Measurements from ENCODE around the gene BMAL1. TPM values are rescaled to one million over a fixed set of nuclear protein-coding genes. Genes with fewer than 3 reads are reported as not detected.

BMAL1 gene
- total RNA-seq, 4 donors from 2014 or later: 41.2 to 97.5 (median 50.7) TPM

DNA sequence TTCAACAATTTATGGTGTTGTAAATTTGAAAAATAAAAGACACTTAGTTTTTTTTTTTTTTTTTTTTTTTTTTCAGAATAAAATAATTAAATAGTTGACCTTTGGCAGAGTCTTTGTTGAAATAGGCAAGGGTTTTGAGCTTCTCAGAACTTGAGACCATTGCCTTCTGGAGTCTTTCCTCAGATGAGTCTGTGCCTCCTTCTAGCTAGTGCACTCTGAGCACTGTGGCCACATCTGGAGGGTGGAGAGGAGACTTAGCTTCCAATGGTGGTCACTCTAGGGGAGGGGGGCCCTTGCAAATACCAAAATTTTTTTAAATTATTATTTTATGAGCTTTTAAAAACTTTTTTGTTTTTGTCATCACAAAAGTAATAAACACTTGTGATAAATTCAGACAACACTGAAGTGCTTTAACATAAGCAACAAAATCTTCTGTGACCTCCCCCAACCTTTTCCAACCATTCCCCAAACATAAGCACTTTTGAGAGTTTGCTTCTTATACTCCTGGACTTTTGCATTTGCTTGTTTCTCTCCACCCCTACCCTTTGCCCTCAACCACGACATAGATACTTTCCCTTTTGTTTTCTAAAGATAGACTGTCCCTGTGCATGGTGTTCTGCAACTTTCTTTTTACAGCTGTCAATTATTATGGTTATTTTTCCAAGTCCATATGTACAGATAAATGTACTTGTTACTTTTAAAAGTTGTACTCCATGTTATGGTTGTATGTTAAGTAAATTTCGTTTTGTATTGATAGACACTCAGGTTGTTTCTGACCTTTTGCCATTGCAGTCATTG is 41.1 kb downstream of the BMAL1 start:
- Histone ChIP-seq H3K27ac (peak overlapping the region in 2 of 3 donors; percentile 2 to 36), H3K27me3 (no peaks in the 10 kb centered on the region), H3K4me1 (peaks cover 52 to 67% of the 10 kb centered on the region in 2 donors), H3K9me3 (no peaks in the 10 kb centered on the region), H3K36me3 (no peaks in the 10 kb centered on the region), H3K4me3 (replicated peaks in 1 of 3) (no peak overlapping the region)
- no peak for DNase-seq
- 27 to 55% methylated on average over 2 of the region's 2 CpGs for WGBS, 2 donors
- intact Hi-C loops (cut with DNase I): no loop called here
- TF ChIP-seq POLR2A (IDR thresholded peaks at IDR 0.05): no peak
- TF ChIP-seq, protein P1, sequence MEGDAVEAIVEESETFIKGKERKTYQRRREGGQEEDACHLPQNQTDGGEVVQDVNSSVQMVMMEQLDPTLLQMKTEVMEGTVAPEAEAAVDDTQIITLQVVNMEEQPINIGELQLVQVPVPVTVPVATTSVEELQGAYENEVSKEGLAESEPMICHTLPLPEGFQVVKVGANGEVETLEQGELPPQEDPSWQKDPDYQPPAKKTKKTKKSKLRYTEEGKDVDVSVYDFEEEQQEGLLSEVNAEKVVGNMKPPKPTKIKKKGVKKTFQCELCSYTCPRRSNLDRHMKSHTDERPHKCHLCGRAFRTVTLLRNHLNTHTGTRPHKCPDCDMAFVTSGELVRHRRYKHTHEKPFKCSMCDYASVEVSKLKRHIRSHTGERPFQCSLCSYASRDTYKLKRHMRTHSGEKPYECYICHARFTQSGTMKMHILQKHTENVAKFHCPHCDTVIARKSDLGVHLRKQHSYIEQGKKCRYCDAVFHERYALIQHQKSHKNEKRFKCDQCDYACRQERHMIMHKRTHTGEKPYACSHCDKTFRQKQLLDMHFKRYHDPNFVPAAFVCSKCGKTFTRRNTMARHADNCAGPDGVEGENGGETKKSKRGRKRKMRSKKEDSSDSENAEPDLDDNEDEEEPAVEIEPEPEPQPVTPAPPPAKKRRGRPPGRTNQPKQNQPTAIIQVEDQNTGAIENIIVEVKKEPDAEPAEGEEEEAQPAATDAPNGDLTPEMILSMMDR (IDR thresholded peaks at IDR 0.05): no peak

DNA sequence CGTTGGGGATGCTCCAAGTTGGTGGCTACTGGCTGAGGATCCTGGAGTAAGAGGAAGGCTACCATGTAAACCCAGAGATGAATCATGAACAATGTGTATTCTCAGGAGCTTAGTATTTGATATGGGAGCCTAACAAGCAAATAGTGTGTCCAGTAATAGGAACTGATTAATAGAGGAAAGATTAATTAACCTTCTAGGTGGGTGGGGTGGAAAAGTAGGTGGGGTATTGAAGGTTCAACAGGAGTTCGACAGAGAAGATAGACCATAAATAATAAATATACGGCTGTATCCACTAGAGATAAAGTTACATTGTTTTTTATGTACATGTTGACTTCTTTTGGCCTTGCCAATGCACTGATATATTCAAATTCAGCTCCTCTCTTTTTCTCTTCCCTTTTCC is 43.1 kb downstream of the BMAL1 start:
- Histone ChIP-seq H3K27ac (no peak overlapping the region), H3K9me3 (no peaks in the 10 kb centered on the region), H3K36me3 (no peaks in the 10 kb centered on the region), H3K4me1 (peaks cover 33 to 48% of the 10 kb centered on the region in 2 donors), H3K27me3 (no peaks in the 10 kb centered on the region), H3K4me3 (replicated peaks in 1 of 3) (no peak overlapping the region)
- no peak for DNase-seq
- no peak for TF ChIP-seq POLR2A (IDR thresholded peaks at IDR 0.05)
- TF ChIP-seq, protein P1 (IDR thresholded peaks at IDR 0.05): no peak
- 91 to 94% methylated on average over 3 of the region's 3 CpGs for WGBS, 2 donors
- intact Hi-C loops (cut with DNase I): no loop called here

DNA sequence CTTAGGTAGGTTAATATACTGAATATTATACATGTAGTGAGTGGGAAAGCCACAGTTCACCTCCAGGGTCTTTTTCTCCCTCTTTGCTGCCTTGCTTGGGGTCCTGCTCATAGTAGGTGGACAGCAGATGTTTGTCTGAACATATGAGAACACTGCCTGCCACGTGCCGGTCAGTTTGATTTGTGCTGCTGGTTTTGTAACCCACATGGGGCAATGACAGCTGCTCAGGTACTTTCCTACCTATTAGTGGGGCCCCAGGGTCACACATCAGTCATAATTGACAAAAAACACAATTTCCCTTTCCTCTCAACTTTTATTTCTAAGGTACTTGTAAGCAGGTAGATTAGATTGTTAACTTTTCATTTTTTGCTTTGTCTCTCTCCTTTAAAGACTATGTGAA is 43.8 kb downstream of the BMAL1 start:
- Histone ChIP-seq H3K27ac (no peak overlapping the region), H3K36me3 (no peaks in the 10 kb centered on the region), H3K9me3 (no peaks in the 10 kb centered on the region), H3K4me3 (replicated peaks in 1 of 3) (no peak overlapping the region), H3K27me3 (no peaks in the 10 kb centered on the region), H3K4me1 (peaks cover 28 to 40% of the 10 kb centered on the region in 2 donors)
- WGBS, 2 donors: 45 to 92% methylated on average over 2 of the region's 2 CpGs
- TF ChIP-seq, protein P1 (IDR thresholded peaks at IDR 0.05): no peak
- TF ChIP-seq POLR2A (IDR thresholded peaks at IDR 0.05): no peak
- intact Hi-C loops (cut with DNase I): no loop called here
- DNase-seq: no peak

DNA sequence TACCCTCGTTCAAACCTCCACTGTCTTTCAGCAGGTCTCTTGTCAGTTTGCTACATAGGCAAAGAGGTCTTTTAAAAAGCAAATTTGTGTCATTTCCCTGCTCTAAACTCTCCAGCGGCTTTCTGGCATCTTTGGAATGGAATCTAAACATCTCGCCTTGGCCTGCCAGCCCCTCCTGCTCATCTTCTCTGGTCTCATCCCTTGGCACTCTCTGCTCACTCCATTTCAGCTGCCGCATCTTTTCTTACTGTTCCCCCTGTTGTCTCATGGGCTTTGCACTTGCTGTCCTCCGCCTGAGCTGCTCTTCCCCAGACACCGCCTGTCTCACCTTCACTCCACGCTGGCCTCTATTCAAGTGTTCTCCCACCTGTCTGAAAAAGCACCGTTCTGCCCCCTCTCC is 46.6 kb downstream of the BMAL1 start:
- WGBS, 2 donors: 92 to 95% methylated on average over 8 of the region's 8 CpGs
- Histone ChIP-seq H3K27ac (no peak overlapping the region), H3K36me3 (no peaks in the 10 kb centered on the region), H3K9me3 (no peaks in the 10 kb centered on the region), H3K4me3 (replicated peaks in 1 of 3) (no peak overlapping the region), H3K4me1 (peaks cover 28 to 41% of the 10 kb centered on the region in 2 donors), H3K27me3 (no peaks in the 10 kb centered on the region)
- TF ChIP-seq, protein P1 (IDR thresholded peaks at IDR 0.05): no peak
- TF ChIP-seq POLR2A (IDR thresholded peaks at IDR 0.05): no peak
- no peak for DNase-seq
- intact Hi-C loops (cut with DNase I): no loop called here

DNA sequence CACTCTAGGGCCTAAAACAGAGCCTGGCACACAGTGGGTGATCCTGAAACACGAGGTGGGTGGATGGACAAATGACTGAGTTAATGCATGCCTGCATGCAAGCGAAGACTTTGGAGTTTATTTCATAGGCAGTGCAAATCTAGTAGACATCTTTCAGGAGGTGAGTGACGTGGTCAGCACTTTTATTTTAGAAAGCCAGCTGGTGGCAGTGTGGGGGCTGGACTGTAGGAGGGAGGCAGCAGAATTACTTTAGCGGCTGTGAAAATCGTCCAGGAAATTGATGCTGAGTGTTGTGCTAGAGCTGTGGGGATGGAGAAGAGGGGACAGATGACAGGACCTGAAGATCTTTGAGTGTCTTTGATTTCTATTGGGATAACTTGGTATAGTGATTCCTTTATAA is 47.1 kb downstream of the BMAL1 start:
- no peak for DNase-seq
- H3K9me3 ChIP-seq: no peaks in the 10 kb centered on the region
- H3K27me3 ChIP-seq: no peaks in the 10 kb centered on the region
- intact Hi-C loops (cut with DNase I): no loop called here
- no peak overlapping the region for H3K4me3 ChIP-seq (replicated peaks in 1 of 3)
- WGBS, 2 donors: 85 to 90% methylated on average over 5 of the region's 5 CpGs
- H3K27ac ChIP-seq: no peak overlapping the region
- TF ChIP-seq POLR2A (IDR thresholded peaks at IDR 0.05): no peak
- TF ChIP-seq, protein P1 (IDR thresholded peaks at IDR 0.05): no peak
- H3K36me3 ChIP-seq: no peaks in the 10 kb centered on the region
- peaks cover 30 to 41% of the 10 kb centered on the region in 2 donors for H3K4me1 ChIP-seq

Measured in thyroid gland (tissue), 4 donors.